ENCODE measurements around the gene SAGE1. TPM values are rescaled to one million over a fixed set of nuclear protein-coding genes. Genes with fewer than 3 reads are reported as not detected.
A peak's percentile ranks its signal among the peaks of the same experiment; 100 is the strongest.
"Not testable (repeated sequence)": the region's sequence is repeated elsewhere in the genome, so short reads cannot be mapped to it uniquely, and the experiment has no call there.

SAGE1 gene
- total and polyA plus RNA-seq, 2 of the 8 experiments (the other 6 are each of a cell fraction or from before 2014, with no cell fraction given), result not detected

DNA sequence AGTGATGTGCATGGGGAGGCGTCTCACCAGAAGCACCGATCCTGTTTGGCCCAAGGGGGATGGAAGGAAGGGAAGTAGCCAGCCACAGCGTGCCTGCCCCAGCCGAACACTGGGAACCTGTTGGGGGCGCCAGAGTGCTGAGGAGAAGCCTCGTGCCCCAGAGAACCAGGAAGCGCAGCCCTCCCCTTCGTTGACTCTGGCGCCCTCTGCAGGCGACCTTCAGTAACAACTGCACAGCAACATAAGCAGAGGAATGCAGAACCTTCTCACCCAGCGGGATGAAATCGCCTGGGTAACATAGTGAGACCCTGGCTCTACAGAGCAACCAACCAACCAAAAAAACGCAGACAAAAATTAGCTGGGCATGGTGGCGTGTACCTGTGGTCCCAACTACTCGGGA lies 4.5 kb upstream of the SAGE1 start:
- TF ChIP-seq, protein P1, sequence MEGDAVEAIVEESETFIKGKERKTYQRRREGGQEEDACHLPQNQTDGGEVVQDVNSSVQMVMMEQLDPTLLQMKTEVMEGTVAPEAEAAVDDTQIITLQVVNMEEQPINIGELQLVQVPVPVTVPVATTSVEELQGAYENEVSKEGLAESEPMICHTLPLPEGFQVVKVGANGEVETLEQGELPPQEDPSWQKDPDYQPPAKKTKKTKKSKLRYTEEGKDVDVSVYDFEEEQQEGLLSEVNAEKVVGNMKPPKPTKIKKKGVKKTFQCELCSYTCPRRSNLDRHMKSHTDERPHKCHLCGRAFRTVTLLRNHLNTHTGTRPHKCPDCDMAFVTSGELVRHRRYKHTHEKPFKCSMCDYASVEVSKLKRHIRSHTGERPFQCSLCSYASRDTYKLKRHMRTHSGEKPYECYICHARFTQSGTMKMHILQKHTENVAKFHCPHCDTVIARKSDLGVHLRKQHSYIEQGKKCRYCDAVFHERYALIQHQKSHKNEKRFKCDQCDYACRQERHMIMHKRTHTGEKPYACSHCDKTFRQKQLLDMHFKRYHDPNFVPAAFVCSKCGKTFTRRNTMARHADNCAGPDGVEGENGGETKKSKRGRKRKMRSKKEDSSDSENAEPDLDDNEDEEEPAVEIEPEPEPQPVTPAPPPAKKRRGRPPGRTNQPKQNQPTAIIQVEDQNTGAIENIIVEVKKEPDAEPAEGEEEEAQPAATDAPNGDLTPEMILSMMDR (IDR thresholded peaks at IDR 0.05; ENCODE audit: control extremely low read depth in 1 of 3, insufficient read depth in 1 of 3, low read depth in 1 of 3, low read length in 3 of 3), result peak; percentile 11 to 40 (median 34)
- TF ChIP-seq RAD21 (IDR thresholded peaks at IDR 0.05 in 1 of 2, conservative IDR thresholded peaks at IDR 0.05 in 1 of 2; ENCODE audit: low read depth in 2 of 2, low read length in 2 of 2), result peak in 1 of 2 experiments; percentile 17; a peak in 1 of 4 replicates
- H3K79me1 ChIP-seq (ENCODE audit: low read depth, low read length); H3K36me3 ChIP-seq (ENCODE audit: control insufficient read depth in 2 of 4, insufficient read depth in 4 of 4, low read length in 3 of 4); H4K91ac ChIP-seq (replicated peaks; ENCODE audit: insufficient read length, low read length); H3K23me2 ChIP-seq (ENCODE audit: low read depth, low read length); H3K27me3 ChIP-seq (replicated peaks in 1 of 4; ENCODE audit: control insufficient read depth in 3 of 4, extremely low read depth in 1 of 4, insufficient read depth in 3 of 4, low read length in 3 of 4); H4K5ac ChIP-seq (ENCODE audit: insufficient read length, low read depth, low read length); H4K20me1 ChIP-seq (replicated peaks in 1 of 2; ENCODE audit: control insufficient read depth in 1 of 2, insufficient read depth in 2 of 2, low read length in 2 of 2); H3K18ac ChIP-seq (ENCODE audit: extremely low read depth, low read length); H3K14ac ChIP-seq (ENCODE audit: insufficient read length); POLR2A ChIA-PET (ENCODE audit: partially characterized antibody); H2BK12ac ChIP-seq (ENCODE audit: low read depth, low read length); H2BK120ac ChIP-seq (replicated peaks; ENCODE audit: low read depth, low read length); H3K27ac ChIP-seq (ENCODE audit: low read depth, low read length); H2AK5ac ChIP-seq (ENCODE audit: low read depth, low read length); H3K4ac ChIP-seq (replicated peaks; ENCODE audit: insufficient read length, low read depth, low read length); H3K56ac ChIP-seq (replicated peaks; ENCODE audit: insufficient read length, low read depth, low read length); H3K4me3 ChIP-seq (ENCODE audit: extremely low read depth in 1 of 4, insufficient read depth in 2 of 4, low read depth in 3 of 4, low read length in 4 of 4); H2BK15ac ChIP-seq (ENCODE audit: low read length); H3K9ac ChIP-seq (replicated peaks in 1 of 4; ENCODE audit: extremely low read depth in 1 of 4, low read depth in 3 of 4, low read length in 3 of 4); H2BK20ac ChIP-seq (ENCODE audit: low read length); H3K4me1 ChIP-seq (replicated peaks in 1 of 4; ENCODE audit: control insufficient read depth in 3 of 4, insufficient read depth in 4 of 4, low read length in 3 of 4); H4K8ac ChIP-seq (ENCODE audit: extremely low read depth, insufficient read depth, low read length); H3K79me2 ChIP-seq (ENCODE audit: control insufficient read depth in 1 of 2, insufficient read depth in 2 of 2, low read length in 2 of 2); H3K23ac ChIP-seq (ENCODE audit: insufficient read length); H2BK5ac ChIP-seq (ENCODE audit: low read depth, low read length); FAIRE-seq; H2AFZ ChIP-seq (ENCODE audit: low read length); H3K4me2 ChIP-seq (ENCODE audit: insufficient read depth in 1 of 2, low read depth in 2 of 2, low read length in 2 of 2): not testable (repeated sequence)
- DNase-seq (ENCODE audit: low read depth in 1 of 2, low spot score in 2 of 2), result peak in 1 of 2 experiments; percentile 45
- peaks cover 0 to 35% of the 10 kb centered on the region in 2 experiments; a peak in 2 of 4 replicates for H3K9me3 ChIP-seq (ENCODE audit: insufficient read depth in 2 of 2, low read depth in 1 of 2, low read length in 1 of 2)
- WGBS, 2 experiments (ENCODE audit: extremely low coverage in 1 of 2, insufficient coverage in 1 of 2, insufficient read length in 1 of 2, insufficient replicate concordance in 2 of 2, low coverage in 1 of 2, low lambda C conversion rate in 2 of 2, missing lambda C conversion rate in 1 of 2), result 77% methylated on average over 6 of the region's 15 CpGs; no CpG with 5 or more reads in 1 of the 2 experiments
- CTCF ChIA-PET (ENCODE audit: partially characterized antibody), result interaction anchor here (0.6 kb wide), 1 partner anchor 14 kb away, joined by 3 read pairs; no protein-coding TSS in a partner anchor
